Measurements from ENCODE around the gene CNTN5. TPM values are rescaled to one million over a fixed set of nuclear protein-coding genes. Genes with fewer than 3 reads are reported as not detected.

CNTN5 gene
- total RNA-seq, 2 donors from 2014 or later: 1.4 to 3.3 TPM

- Histone ChIP-seq H3K4me1 (ENCODE audit: control insufficient read depth, insufficient read depth, low read length) (no peaks in the 10 kb centered on the region), H3K4me3 (ENCODE audit: low read length) (no peak overlapping the region), H3K9ac (ENCODE audit: extremely low read depth, low read length, poor library complexity, severe bottlenecking) (no peak overlapping the region), H3K27ac (ENCODE audit: low read depth, low read length) (no peak overlapping the region), H3K9me3 (ENCODE audit: control insufficient read depth, low read length) (no peaks in the 10 kb centered on the region), H3K36me3 (ENCODE audit: control insufficient read depth, insufficient read depth, low read length) (no peaks in the 10 kb centered on the region), H3K27me3 (ENCODE audit: control insufficient read depth, insufficient read depth, low read length, poor library complexity, severe bottlenecking) (no peaks in the 10 kb centered on the region)
- H3K27ac Mint-ChIP-seq: no peak overlapping the region
- H3K27me3 Mint-ChIP-seq (ENCODE audit: insufficient read depth): peaks cover 5% of the 10 kb centered on the region
- peaks cover 2% of the 10 kb centered on the region for H3K4me1 Mint-ChIP-seq
- no peaks in the 10 kb centered on the region for H3K36me3 Mint-ChIP-seq (ENCODE audit: low read depth)
- WGBS, 2 experiments (ENCODE audit: insufficient coverage in 1 of 2, insufficient read length in 1 of 2): 100% methylated on average over 1 of the region's 1 CpG; no CpG with 5 or more reads in 1 of the 2 experiments
- no peaks in the 10 kb centered on the region for H3K9me3 Mint-ChIP-seq
- DNase-seq: no peak
- TF ChIP-seq CTCF (conservative IDR thresholded peaks at IDR 0.05): no peak
- H3K4me3 Mint-ChIP-seq: no peak overlapping the region
Measured at GRCh38 chr11:99631618-99632017, 610.9 kb downstream of the CNTN5 start.

- peaks cover 3% of the 10 kb centered on the region for H3K9me3 Mint-ChIP-seq
- H3K27ac ChIP-seq (ENCODE audit: low read depth, low read length): no peak overlapping the region
- H3K4me3 Mint-ChIP-seq: no peak overlapping the region
- H3K36me3 Mint-ChIP-seq (ENCODE audit: low read depth): no peaks in the 10 kb centered on the region
- H3K4me1 Mint-ChIP-seq: peaks cover 2% of the 10 kb centered on the region
- no peak overlapping the region for H3K4me3 ChIP-seq (ENCODE audit: low read length)
- no peaks in the 10 kb centered on the region for H3K27me3 ChIP-seq (ENCODE audit: control insufficient read depth, insufficient read depth, low read length, poor library complexity, severe bottlenecking)
- no peak overlapping the region for H3K9ac ChIP-seq (ENCODE audit: extremely low read depth, low read length, poor library complexity, severe bottlenecking)
- H3K36me3 ChIP-seq (ENCODE audit: control insufficient read depth, insufficient read depth, low read length): no peaks in the 10 kb centered on the region
- H3K27ac Mint-ChIP-seq: no peak overlapping the region
- H3K27me3 Mint-ChIP-seq (ENCODE audit: insufficient read depth): no peaks in the 10 kb centered on the region
- no peak for TF ChIP-seq CTCF (conservative IDR thresholded peaks at IDR 0.05)
- no peaks in the 10 kb centered on the region for H3K9me3 ChIP-seq (ENCODE audit: control insufficient read depth, low read length)
- no peaks in the 10 kb centered on the region for H3K4me1 ChIP-seq (ENCODE audit: control insufficient read depth, insufficient read depth, low read length)
- no peak for DNase-seq
- 94% methylated on average over 2 of the region's 2 CpGs; no CpG with 5 or more reads in 1 of the 2 experiments for WGBS, 2 experiments (ENCODE audit: insufficient coverage in 1 of 2, insufficient read length in 1 of 2)
Measured at GRCh38 chr11:99632969-99633368, 612.2 kb downstream of the CNTN5 start.

GRCh38 chr11:99634581-99634980 lies 613.8 kb downstream of the CNTN5 start:
- peaks cover 7% of the 10 kb centered on the region for H3K9me3 ChIP-seq (ENCODE audit: control insufficient read depth, low read length)
- Mint-ChIP-seq H3K4me1 (peaks cover 2% of the 10 kb centered on the region), H3K4me3 (no peak overlapping the region), H3K36me3 (ENCODE audit: low read depth) (no peaks in the 10 kb centered on the region), H3K9me3 (peaks cover 19% of the 10 kb centered on the region), H3K27ac (no peak overlapping the region), H3K27me3 (ENCODE audit: insufficient read depth) (no peaks in the 10 kb centered on the region)
- H3K27ac ChIP-seq (ENCODE audit: low read depth, low read length): no peak overlapping the region
- no peak for TF ChIP-seq CTCF (conservative IDR thresholded peaks at IDR 0.05)
- H3K36me3 ChIP-seq (ENCODE audit: control insufficient read depth, insufficient read depth, low read length): no peaks in the 10 kb centered on the region
- 58% methylated on average over 2 of the region's 4 CpGs; no CpG with 5 or more reads in 1 of the 2 experiments for WGBS, 2 experiments (ENCODE audit: insufficient coverage in 1 of 2, insufficient read length in 1 of 2)
- DNase-seq: no peak
- no peaks in the 10 kb centered on the region for H3K4me1 ChIP-seq (ENCODE audit: control insufficient read depth, insufficient read depth, low read length)
- H3K4me3 ChIP-seq (ENCODE audit: low read length): no peak overlapping the region
- no peaks in the 10 kb centered on the region for H3K27me3 ChIP-seq (ENCODE audit: control insufficient read depth, insufficient read depth, low read length, poor library complexity, severe bottlenecking)
- no peak overlapping the region for H3K9ac ChIP-seq (ENCODE audit: extremely low read depth, low read length, poor library complexity, severe bottlenecking)
